VCaP (cell line): ENCODE results near the gene CFAP58.

Experiments
- H3K27ac ChIP-seq: fragments of 450-650 bp; 2 replicates; pipeline ENCODE4 v1.5.1; 2017
- CTCF ChIP-seq: fragments of 450-650 bp; conservative IDR thresholded peaks from 2 replicates; pipeline ENCODE4 v1.5.1; 2017; ENCODE audit warnings: mild to moderate bottlenecking, moderate library complexity

Gene CFAP58

DNA sequence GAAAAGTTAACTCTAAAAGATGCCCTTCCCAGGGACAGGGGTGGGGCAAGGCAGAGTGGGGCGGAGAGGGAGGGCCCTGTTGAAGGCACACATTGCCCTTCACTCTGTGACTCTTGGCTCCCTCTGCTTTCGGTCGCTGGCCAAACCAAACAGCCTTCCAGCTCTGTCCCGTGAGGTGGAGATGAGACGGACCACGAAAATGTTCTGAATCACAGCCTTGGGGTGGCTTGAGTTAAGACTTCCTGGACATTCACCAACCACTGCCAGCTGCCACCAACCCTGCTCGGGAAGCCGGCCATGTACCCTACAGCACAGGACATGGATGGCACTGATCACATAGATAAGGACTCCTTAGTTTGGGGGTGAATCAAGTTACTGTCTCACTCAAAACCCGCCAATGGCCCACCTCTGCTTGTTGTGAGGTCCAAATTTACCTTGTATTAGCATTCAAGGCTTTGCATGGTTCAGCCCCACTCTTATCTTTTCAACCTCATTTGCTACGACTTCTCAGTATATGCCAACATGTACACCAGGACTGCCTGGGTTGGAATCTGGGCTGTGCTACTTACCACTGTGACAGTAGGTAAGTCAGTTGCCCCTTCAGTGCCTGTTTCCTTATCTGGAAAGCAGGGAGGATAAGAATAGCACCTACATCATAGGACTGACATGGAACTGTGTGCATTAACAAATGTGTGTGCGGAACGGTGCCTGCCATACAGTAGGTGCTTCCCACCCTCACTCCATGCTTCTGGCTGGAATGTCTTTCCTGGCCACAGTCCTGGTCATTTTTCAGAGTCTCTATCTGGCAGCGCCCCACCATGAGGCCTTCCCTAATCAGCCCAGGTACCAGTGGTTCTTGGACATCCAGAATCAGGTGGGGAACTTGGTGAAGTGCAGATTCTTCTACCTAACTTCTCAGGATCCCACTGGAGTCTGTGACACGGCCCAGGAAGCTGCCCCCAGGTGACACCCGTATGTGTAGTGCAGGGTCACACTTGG, 43.4 kb upstream of the CFAP58 start:
- no peak overlapping the region for H3K27ac ChIP-seq
- TF ChIP-seq CTCF, result no peak

GRCh38 chr10:104311184-104311720, 42.4 kb upstream of the CFAP58 start:
- H3K27ac ChIP-seq, result no peak overlapping the region
- no peak for TF ChIP-seq CTCF

- TF ChIP-seq CTCF, result no peak
- H3K27ac ChIP-seq, result no peak overlapping the region
These were observed 38.8 kb upstream of the CFAP58 start for GRCh38 chr10:104314591-104315485.

DNA sequence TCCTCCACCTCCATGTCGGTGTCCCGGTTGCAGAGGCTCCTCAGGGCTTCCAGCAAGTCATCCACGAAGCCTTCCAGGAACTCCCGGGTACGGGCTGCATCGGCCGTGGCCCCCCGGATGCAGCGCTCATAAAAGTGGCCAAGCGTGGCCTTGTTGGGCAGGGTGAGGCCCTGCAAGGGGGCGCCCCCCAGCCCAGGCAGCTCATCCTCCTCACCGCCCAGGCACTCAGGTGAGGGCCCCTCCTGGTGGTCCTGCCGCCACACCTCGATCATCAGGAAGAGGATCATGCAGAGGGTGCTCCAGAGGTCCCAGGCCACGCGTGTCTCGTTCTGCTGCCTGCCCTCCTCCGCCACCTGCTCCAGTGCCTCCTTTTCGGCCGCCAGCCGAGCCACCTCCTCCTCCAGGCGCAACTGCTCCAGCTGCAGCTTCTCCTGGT, 38.1 kb upstream of the CFAP58 start:
- H3K27ac ChIP-seq, result no peak overlapping the region
- no peak for TF ChIP-seq CTCF

DNA sequence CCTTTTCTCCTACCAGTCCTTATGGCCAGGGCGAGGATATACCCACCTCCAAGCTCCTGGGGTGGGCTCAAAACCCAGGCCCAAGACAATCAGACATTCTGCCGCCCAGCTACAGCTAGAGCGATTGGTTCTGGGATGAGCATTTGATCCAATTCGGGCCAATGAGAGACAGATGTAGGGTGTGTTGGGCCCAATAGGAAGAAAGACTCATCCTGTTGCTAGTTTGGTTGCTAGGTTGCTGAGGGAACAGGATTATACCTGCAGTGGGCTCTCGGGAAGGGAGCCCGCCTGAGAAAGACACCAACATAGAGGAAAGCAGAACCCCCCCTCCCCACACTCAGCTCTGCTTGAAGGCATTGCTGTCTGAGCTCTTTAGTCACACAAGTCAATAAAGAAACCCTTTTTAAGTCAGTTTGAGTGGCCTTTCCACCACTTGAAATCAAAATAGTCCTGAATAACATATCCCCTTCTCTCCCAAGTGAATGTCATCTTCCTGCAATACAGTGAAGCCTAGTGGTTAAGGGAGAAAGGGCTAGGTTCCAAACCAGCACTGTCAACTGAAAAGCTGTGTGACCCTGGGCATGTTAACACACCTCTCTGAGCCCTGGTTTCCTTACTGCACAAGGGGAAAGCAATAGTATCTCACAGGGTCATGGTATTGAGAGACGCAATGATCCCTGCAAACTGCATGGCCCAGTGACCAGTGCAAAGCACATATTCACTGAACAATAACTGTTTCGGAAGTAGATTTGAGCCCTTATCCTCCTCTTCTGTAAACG, 37.1 kb upstream of the CFAP58 start:
- no peak for TF ChIP-seq CTCF

DNA sequence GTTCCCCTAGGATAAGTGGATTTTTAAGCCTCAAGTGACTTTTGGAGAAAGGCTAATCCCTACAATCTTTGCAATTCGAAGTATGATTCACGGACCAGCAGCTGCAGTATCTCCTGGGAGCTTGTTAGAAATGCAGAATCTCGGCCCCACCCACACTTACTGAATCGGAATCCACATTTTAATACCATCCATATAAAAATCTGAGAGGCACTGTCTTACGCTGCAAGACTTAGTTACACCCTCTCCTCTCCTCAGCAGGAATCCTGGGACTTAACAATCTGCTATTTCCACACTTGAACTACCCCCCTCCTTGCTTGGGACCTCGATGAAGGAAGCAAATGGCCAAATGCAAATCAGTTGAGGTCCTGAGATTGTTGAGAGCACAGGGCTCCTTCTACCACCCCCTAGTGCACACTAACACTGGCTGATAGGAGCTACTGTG, 36.3 kb upstream of the CFAP58 start:
- no peak overlapping the region for H3K27ac ChIP-seq
- TF ChIP-seq CTCF, result no peak

More for the DNA sequence above, 37.1 kb upstream of the CFAP58 start:
- H3K27ac ChIP-seq, result no peak overlapping the region
